K562 (cell line): Measurements from ENCODE around the gene PRM1. TPM values are rescaled to one million over a fixed set of nuclear protein-coding genes. Genes with fewer than 3 reads are reported as not detected.

Experiments used
- EGR1 ChIP-seq: fragments of 450-650 bp; conservative IDR thresholded peaks from 2 replicates; pipeline ENCODE4 v1.6.1; 2017; ENCODE audit warnings: mild to moderate bottlenecking
- FUS ChIP-seq: fragments of 200-400 bp; formaldehyde crosslinking; optimal IDR thresholded peaks from 2 replicates; pipeline ENCODE3; 2017; ENCODE audit warnings: low read depth, low read length
- HDGF ChIP-seq: fragments of 450-650 bp; IDR thresholded peaks from 2 replicates; pipeline ENCODE4 v1.6.1; 2016
- HMGN3 ChIP-seq: IDR thresholded peaks from 2 replicates; pipeline ENCODE4 v1.6.1; 2011; ENCODE audit warnings: borderline replicate concordance, low read depth, mild to moderate bottlenecking, mixed read lengths, low read length; ENCODE audit not compliant: insufficient read length; ENCODE audit errors: extremely low read depth
- KLF6 ChIP-seq: fragments of 250-450 bp; sonication (Bioruptor Pico); IDR thresholded peaks from 2 replicates; pipeline ENCODE4 v1.4.0; 2020; ENCODE audit warnings: mild to moderate bottlenecking, moderate library complexity, borderline replicate concordance
- RB1 ChIP-seq: fragments of 450-650 bp; IDR thresholded peaks from 2 replicates; pipeline ENCODE4 v1.6.1; 2017; ENCODE audit warnings: low read depth, mild to moderate bottlenecking
- SMC3 ChIP-seq: conservative IDR thresholded peaks from 2 replicates; pipeline ENCODE4 v1.6.1; 2011; ENCODE audit warnings: low read depth, low read length, improper control_type of control experiment; ENCODE audit not compliant: insufficient read depth
- SP1 ChIP-seq: sonication (generic); formaldehyde crosslinking; IDR thresholded peaks from 2 replicates; pipeline ENCODE4 v1.8.1; 2022; ENCODE audit warnings: mild to moderate bottlenecking, missing genetic modification reagents
- SRSF9 ChIP-seq: fragments of 200-400 bp; formaldehyde crosslinking; IDR thresholded peaks from 2 replicates; pipeline ENCODE4 v1.6.1; 2017; ENCODE audit warnings: low read depth, low read length, borderline replicate concordance
- TAF9B ChIP-seq: fragments of 450-650 bp; IDR thresholded peaks from 2 replicates; pipeline ENCODE4 v1.6.1; 2018; ENCODE audit warnings: mild to moderate bottlenecking; ENCODE audit not compliant: partially characterized antibody
- ZNF311 ChIP-seq: fragments of 250-450 bp; sonication (Bioruptor Pico); IDR thresholded peaks from 2 replicates; pipeline ENCODE4 v1.4.0; 2020; ENCODE audit warnings: mild to moderate bottlenecking, moderate library complexity
- ZNF644 ChIP-seq: fragments of 200-800 bp; sonication (Bioruptor generic); IDR thresholded peaks from 2 replicates; pipeline ENCODE4 v1.6.1; 2016; ENCODE audit warnings: low read depth, missing genetic modification characterization, missing compliant biosample characterization
- ZNF668 ChIP-seq: fragments of 250-450 bp; sonication (Bioruptor Pico); IDR thresholded peaks from 2 replicates; pipeline ENCODE4 v1.8.0; 2022; ENCODE audit warnings: mild to moderate bottlenecking, inconsistent platforms
- ZNF696 ChIP-seq: fragments of 250-450 bp; sonication (Bioruptor Pico); conservative IDR thresholded peaks from 2 replicates; pipeline ENCODE4 v1.4.0; 2020; ENCODE audit warnings: mild to moderate bottlenecking, moderate library complexity
- polyA plus RNA-seq, 8 experiments: library from polyadenylated mRNA; depleted of rRNA in 4 of 8; stranded (reverse) in 5 of 8; unstranded in 3 of 8; fragments of >200 nt; fragmentation: Nextera tagmentation in 2 of 8; fragmentation: Illumina TruSeq in 1 of 8; extraction: Ambion mirVana in 2 of 8; extraction: Trizol in 1 of 8; gene quantifications; 2 replicates each; pipeline versions ENCODE4 v1.2.1 to v1.2.3, GENCODE V29; 2011 to 2014; ENCODE audit warnings: inconsistent platforms in 1 of 8, missing spikeins in 1 of 8
- total RNA-seq, 7 experiments: library from RNA; depleted of rRNA in 6 of 7; stranded (reverse); fragments of >200 nt in 6 of 7; fragmentation: Illumina TruSeq in 2 of 7; extraction: Trizol in 2 of 7; gene quantifications; 2 replicates each; pipeline versions ENCODE4 v1.2.1 to v1.2.3, GENCODE V29; 2011 to 2021; ENCODE audit warnings: low replicate concordance in 1 of 7
- TF ChIP-seq, protein P1 (sequence below), 2 experiments: fragments of 450-650 bp; formaldehyde crosslinking in 1 of 2; IDR thresholded peaks; 2 replicates each; pipeline versions ENCODE4 v1.4.0 to v1.6.1; 2014 to 2020; ENCODE audit warnings: mild to moderate bottlenecking in 2 of 2, borderline replicate concordance in 1 of 2, low read depth in 1 of 2
- TF ChIP-seq, protein P2 (sequence below): fragments of 200-800 bp; sonication (Bioruptor generic); IDR thresholded peaks from 2 replicates; pipeline ENCODE4 v1.6.1; 2017; ENCODE audit warnings: missing genetic modification characterization, missing compliant biosample characterization
- TF ChIP-seq, protein P3 (sequence below): fragments of 250-450 bp; sonication (Bioruptor Pico); IDR thresholded peaks from 2 replicates; pipeline ENCODE4 v1.5.0; 2021

The PRM1 gene
- total and polyA plus RNA-seq, 9 of the 15 experiments (the other 6 are each of a cell fraction or from before 2014, with no cell fraction given) = not detected

DNA sequence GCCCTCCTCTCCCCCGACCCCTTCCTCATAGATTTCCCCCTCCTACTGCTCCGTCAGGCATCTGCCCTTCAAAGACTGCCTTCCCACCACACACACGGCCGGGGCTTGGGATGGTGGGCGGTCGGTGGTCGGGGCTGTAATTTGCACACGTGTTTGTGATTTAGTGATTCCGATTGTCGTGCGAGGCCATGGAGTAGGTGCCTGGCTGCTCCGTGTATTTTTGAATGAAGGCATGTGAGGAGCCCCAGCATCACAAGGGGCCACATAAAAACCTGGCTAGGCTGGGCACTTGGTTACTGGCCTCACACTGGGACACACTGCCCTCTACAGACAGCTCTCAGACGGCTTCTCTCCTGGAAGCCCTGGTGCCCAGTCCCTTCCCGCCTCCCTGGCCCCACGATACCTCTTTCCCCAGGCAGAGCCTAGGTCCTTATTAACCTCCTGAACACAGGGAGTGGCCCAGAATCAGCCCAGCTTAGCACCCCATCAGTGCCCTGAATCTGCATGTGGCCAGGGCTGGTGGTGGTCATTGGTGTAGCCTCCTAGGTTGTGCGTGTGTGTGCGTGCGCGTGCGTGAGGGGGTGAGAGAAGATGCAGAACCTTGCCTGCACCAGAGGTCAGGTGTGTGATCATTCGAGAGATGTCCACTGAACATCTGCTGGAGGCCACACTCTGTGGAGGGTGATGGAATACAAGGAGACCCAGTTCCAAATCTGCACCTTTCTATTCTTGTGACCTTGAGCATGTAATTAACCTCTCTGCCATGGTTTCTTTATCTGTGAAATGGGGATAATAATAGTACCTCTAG, 23.8 kb downstream of the PRM1 start (continued):
- TF ChIP-seq, protein P1, sequence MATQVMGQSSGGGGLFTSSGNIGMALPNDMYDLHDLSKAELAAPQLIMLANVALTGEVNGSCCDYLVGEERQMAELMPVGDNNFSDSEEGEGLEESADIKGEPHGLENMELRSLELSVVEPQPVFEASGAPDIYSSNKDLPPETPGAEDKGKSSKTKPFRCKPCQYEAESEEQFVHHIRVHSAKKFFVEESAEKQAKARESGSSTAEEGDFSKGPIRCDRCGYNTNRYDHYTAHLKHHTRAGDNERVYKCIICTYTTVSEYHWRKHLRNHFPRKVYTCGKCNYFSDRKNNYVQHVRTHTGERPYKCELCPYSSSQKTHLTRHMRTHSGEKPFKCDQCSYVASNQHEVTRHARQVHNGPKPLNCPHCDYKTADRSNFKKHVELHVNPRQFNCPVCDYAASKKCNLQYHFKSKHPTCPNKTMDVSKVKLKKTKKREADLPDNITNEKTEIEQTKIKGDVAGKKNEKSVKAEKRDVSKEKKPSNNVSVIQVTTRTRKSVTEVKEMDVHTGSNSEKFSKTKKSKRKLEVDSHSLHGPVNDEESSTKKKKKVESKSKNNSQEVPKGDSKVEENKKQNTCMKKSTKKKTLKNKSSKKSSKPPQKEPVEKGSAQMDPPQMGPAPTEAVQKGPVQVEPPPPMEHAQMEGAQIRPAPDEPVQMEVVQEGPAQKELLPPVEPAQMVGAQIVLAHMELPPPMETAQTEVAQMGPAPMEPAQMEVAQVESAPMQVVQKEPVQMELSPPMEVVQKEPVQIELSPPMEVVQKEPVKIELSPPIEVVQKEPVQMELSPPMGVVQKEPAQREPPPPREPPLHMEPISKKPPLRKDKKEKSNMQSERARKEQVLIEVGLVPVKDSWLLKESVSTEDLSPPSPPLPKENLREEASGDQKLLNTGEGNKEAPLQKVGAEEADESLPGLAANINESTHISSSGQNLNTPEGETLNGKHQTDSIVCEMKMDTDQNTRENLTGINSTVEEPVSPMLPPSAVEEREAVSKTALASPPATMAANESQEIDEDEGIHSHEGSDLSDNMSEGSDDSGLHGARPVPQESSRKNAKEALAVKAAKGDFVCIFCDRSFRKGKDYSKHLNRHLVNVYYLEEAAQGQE (IDR thresholded peaks at IDR 0.05; ENCODE audit: borderline replicate concordance) = peak; percentile 75
- TF ChIP-seq, protein P1 (CRISPR knock-in tag; IDR thresholded peaks at IDR 0.05; ENCODE audit: low read depth) = no peak
- peak; percentile 43; the same call in 1 of the 2 replicates for TF ChIP-seq RB1
- TF ChIP-seq ZNF696 (CRISPR knock-in tag) = no peak
- no peak for TF ChIP-seq HMGN3
- no peak for TF ChIP-seq EGR1
- TF ChIP-seq SRSF9 = no peak
- no peak for TF ChIP-seq KLF6 (CRISPR knock-in tag)
- TF ChIP-seq ZNF668 = no peak
- peak; percentile 82 for TF ChIP-seq SMC3
- TF ChIP-seq HDGF = no peak
- TF ChIP-seq, protein P2, sequence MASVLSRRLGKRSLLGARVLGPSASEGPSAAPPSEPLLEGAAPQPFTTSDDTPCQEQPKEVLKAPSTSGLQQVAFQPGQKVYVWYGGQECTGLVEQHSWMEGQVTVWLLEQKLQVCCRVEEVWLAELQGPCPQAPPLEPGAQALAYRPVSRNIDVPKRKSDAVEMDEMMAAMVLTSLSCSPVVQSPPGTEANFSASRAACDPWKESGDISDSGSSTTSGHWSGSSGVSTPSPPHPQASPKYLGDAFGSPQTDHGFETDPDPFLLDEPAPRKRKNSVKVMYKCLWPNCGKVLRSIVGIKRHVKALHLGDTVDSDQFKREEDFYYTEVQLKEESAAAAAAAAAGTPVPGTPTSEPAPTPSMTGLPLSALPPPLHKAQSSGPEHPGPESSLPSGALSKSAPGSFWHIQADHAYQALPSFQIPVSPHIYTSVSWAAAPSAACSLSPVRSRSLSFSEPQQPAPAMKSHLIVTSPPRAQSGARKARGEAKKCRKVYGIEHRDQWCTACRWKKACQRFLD (CRISPR knock-in tag) = no peak
- TF ChIP-seq FUS = no peak
- no peak for TF ChIP-seq TAF9B
- 0 out of 2 replicates have a peak, but pooled peaks have one; percentile 28 for TF ChIP-seq SP1 (CRISPR knock-in tag)
- TF ChIP-seq, protein P3, sequence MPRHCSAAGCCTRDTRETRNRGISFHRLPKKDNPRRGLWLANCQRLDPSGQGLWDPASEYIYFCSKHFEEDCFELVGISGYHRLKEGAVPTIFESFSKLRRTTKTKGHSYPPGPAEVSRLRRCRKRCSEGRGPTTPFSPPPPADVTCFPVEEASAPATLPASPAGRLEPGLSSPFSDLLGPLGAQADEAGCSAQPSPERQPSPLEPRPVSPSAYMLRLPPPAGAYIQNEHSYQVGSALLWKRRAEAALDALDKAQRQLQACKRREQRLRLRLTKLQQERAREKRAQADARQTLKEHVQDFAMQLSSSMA (CRISPR knock-in tag) = no peak
- no peak for TF ChIP-seq ZNF644
- TF ChIP-seq ZNF311 (CRISPR knock-in tag) = no peak
